Thoracic aorta (tissue), 2 donors: ENCODE data around the gene PITX2. TPM values are rescaled to one million over a fixed set of nuclear protein-coding genes. Genes with fewer than 3 reads are reported as not detected.

Experiments used
- ATAC-seq: fragments of 150-250 bp; one replicate; pipeline ENCODE4 v1.8.0; 2017; ENCODE audit warnings: low read depth; ENCODE audit not compliant: insufficient number of reproducible peaks, low FRiP score
- DNase-seq: peaks from one replicate; pipeline ENCODE4 v3.0.0-alpha.2; 2020; ENCODE audit warnings: low spot score
- H3K27ac ChIP-seq, 2 donors: fragments of 200-600 bp; sonication (generic); 1 replicate in 1 of 2; 2 replicates in 1 of 2; pipeline ENCODE4 v1.5.1; 2016; ENCODE audit warnings: mild to moderate bottlenecking in 2 of 2, moderate library complexity in 2 of 2
- H3K27me3 ChIP-seq: fragments of 200-600 bp; sonication (generic); replicated peaks from 2 replicates; pipeline ENCODE4 v1.6.0; 2016; ENCODE audit warnings: mild to moderate bottlenecking; ENCODE audit not compliant: insufficient read depth
- H3K36me3 ChIP-seq: fragments of 200-600 bp; sonication (generic); one replicate; pipeline ENCODE4 v1.5.1; 2016
- H3K4me1 ChIP-seq, 2 donors: fragments of 200-600 bp; sonication (generic); 1 replicate in 1 of 2; 2 replicates in 1 of 2; pipeline versions ENCODE4 v1.5.1 to v1.6.0; 2016; ENCODE audit warnings: low read depth in 2 of 2, mild to moderate bottlenecking in 1 of 2; ENCODE audit not compliant: control insufficient read depth in 1 of 2
- H3K4me3 ChIP-seq: fragments of 200-600 bp; sonication (generic); 2 replicates; pipeline ENCODE4 v1.5.1; 2016; ENCODE audit warnings: mild to moderate bottlenecking
- H3K9me3 ChIP-seq: fragments of 200-600 bp; sonication (generic); 2 replicates; pipeline ENCODE4 v1.5.1; 2016
- total RNA-seq, 2 donors: library from RNA; depleted of rRNA; stranded (reverse); fragments of >200 nt; gene quantifications; one replicate each; pipeline versions ENCODE4 v1.1.0 to v1.2.3, GENCODE V29; 2016
- TF ChIP-seq, protein P1 (sequence below): fragments of 200-600 bp; sonication (generic); IDR thresholded peaks from one replicate; pipeline ENCODE4 v1.5.1; 2019; ENCODE audit warnings: antibody characterized with exemption

Gene PITX2
- not detected for total RNA-seq

DNA sequence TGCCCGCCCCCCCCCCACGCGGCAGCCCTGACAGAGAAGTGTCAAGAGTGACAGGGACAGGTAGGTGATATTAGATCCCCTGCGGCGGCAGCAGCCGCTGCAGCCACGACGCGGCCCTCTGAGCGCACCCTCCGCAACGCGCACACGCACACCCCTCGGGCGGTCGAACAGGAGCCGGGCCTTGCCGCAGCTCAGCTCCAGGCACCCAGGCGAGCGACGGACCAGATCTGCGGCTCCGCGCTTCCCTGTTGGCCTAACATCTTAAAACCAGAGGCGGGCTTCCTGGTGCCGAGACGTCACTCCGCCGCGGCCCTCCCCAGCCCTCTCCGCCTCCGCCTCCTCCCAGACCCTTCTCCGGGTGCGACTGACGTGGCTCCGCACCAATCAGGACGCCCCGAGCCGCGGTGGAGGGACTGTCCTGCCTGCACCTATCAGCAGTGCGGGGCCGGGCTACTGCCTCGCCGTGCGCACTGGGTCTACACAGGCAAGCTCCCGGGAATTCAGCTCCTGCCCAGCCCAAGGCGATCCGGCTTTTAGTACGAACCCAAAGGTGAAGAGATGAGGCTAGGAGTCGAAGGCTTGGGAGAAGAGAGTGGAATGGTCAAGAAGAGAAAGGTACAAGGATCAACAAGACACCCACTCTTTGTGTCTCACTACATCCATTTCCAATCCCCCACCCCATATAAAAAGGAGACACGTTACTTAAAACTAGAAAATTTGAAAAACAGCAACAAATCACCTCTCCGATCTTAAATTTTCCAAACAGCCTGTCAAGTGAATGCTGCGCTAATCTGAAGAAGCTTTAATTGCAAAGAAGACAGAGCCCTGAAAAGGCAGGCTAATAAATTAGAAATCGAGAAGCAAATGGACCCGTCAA is at the start of gene PITX2:
Gene PITX2, minus strand, starts transcription at position 237 of the 877 bp plus-strand sequence. CDS start 617 bp downstream, outside the sequence.
- Histone ChIP-seq H3K9me3 (no peaks in the 10 kb centered on the region), H3K4me3 (peak within 1 kb of the TSS; percentile 68), H3K36me3 (no peaks in the 10 kb centered on the region), H3K4me1 (peaks cover 26 to 27% of the 10 kb centered on the region in 2 donors), H3K27ac (no peak within 1 kb of the TSS), H3K27me3 (peaks cover 25% of the 10 kb centered on the region)
- no peak for DNase-seq
- TF ChIP-seq, protein P1, sequence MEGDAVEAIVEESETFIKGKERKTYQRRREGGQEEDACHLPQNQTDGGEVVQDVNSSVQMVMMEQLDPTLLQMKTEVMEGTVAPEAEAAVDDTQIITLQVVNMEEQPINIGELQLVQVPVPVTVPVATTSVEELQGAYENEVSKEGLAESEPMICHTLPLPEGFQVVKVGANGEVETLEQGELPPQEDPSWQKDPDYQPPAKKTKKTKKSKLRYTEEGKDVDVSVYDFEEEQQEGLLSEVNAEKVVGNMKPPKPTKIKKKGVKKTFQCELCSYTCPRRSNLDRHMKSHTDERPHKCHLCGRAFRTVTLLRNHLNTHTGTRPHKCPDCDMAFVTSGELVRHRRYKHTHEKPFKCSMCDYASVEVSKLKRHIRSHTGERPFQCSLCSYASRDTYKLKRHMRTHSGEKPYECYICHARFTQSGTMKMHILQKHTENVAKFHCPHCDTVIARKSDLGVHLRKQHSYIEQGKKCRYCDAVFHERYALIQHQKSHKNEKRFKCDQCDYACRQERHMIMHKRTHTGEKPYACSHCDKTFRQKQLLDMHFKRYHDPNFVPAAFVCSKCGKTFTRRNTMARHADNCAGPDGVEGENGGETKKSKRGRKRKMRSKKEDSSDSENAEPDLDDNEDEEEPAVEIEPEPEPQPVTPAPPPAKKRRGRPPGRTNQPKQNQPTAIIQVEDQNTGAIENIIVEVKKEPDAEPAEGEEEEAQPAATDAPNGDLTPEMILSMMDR = no peak
- no peak for ATAC-seq

DNA sequence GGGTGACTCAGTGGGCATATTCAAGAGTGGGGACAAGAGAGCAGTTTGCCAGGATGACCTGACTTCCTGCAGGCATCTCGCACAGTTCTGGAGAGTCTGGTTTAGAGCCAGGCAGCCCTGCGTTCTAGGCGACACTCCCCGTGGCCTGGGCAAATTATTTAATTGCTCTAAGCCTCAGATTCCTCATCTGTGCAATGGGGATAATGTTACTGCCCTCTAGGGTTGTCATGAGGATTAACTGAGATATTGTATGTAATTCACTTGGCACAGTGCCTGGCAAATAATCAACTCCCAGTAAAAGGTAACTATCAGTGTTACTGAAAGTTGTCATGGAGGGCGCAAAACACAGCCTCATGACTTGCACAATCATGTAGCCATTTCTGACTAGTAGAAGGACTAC is 48.8 kb upstream of the PITX2 start:
- no peak for ATAC-seq
- Histone ChIP-seq H3K4me1 (peaks cover 0 to 25% of the 10 kb centered on the region in 2 donors), H3K36me3 (no peaks in the 10 kb centered on the region), H3K4me3 (no peak overlapping the region), H3K27me3 (no peaks in the 10 kb centered on the region), H3K27ac (no peak overlapping the region), H3K9me3 (no peaks in the 10 kb centered on the region)
- no peak for DNase-seq
- TF ChIP-seq, protein P1 = no peak

DNA sequence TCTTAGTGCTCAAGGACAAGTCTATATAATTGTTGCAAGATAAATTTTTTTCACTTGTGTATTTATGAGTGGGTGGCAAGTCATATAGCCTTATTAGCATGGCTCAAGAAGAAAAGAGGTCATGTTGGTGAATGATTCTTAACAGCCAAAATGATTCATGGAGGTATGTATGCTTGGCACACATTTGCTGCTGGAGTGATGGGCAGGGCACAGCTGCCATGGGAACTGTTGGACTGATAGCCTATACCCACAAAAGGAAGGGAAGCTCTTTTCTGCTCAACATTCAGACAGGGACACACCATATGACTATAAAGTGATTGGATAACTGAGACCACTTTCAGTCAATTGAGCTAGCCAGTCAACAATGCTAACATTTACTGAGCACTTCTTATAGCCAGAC is 46.8 kb upstream of the PITX2 start:
- Histone ChIP-seq H3K9me3 (no peaks in the 10 kb centered on the region), H3K27me3 (no peaks in the 10 kb centered on the region), H3K27ac (no peak overlapping the region), H3K4me3 (no peak overlapping the region), H3K4me1 (peaks cover 0 to 25% of the 10 kb centered on the region in 2 donors), H3K36me3 (no peaks in the 10 kb centered on the region)
- DNase-seq (no peak), ATAC-seq (no peak)
- TF ChIP-seq, protein P1 = no peak

DNA sequence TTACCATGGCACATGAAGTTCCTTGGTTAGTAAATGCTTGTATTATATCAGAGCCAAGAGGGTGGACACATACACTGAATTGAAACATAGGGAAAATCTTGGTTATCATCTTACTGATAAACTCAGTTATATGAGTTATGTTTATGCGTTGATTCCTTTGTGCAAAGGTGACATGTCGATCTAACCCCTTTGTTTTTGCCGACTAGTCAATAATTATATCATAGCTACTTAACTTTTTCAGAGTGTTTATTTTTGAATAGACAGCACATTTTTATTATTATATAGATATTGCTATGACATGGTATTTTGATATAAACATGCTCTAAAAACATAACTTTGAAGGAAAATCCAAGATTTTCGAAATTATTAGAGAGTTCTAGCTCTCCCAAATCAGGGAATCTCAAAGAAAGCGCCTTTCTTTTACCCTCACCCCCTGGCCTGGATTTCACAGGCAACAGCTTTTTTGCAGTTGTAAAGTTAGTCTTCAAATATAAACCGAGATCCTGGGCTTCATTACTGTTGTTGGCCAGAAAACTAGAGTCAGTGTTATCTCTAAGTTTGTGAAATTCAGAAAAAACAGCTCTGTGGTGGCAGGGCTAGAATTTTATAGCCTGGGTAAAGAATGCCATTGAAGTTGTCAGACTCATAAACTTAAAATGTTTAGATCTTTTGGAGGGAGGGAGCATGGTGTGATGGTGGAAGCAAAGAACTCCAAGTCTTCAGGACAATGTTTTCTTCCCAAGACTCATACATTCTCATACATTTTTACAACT is 45.8 kb upstream of the PITX2 start:
- H3K27me3 ChIP-seq = no peaks in the 10 kb centered on the region
- H3K27ac ChIP-seq = no peak overlapping the region
- peaks cover 0 to 25% of the 10 kb centered on the region in 2 donors for H3K4me1 ChIP-seq
- DNase-seq (no peak), ATAC-seq (no peak)
- H3K9me3 ChIP-seq = no peaks in the 10 kb centered on the region
- no peaks in the 10 kb centered on the region for H3K36me3 ChIP-seq
- no peak overlapping the region for H3K4me3 ChIP-seq
- TF ChIP-seq, protein P1 = no peak

DNA sequence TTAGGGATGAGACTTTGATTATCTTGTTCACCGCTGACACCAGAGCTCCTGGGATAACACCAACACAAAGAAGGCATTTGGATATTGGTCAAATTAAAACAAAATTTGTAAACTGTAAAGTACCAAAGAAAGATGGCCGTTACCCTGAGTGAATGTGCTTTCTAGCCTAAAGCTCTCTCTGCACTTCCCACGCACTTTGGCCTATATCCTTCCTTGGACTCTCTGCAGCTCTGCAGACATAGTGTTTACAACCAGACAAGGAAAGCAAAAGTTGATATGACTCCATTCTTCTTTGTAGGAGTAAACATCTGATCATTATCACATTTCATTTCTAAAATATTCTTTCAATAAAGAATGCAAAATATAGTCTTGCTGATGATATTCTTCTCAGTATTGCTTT is 44.8 kb upstream of the PITX2 start:
- Histone ChIP-seq H3K4me3 (no peak overlapping the region), H3K36me3 (no peaks in the 10 kb centered on the region), H3K27ac (no peak overlapping the region), H3K27me3 (no peaks in the 10 kb centered on the region), H3K4me1 (peaks cover 0 to 25% of the 10 kb centered on the region in 2 donors), H3K9me3 (no peaks in the 10 kb centered on the region)
- TF ChIP-seq, protein P1 = no peak
- ATAC-seq (no peak), DNase-seq (no peak)
